GM19397 (cell line): ENCODE measurements around the gene TSSK6.
A peak's percentile ranks its signal among the peaks of the same experiment; 100 is the strongest.
"Not testable (repeated sequence)": the region's sequence is repeated elsewhere in the genome, so short reads cannot be mapped to it uniquely, and the experiment has no call there.

Source experiments
- ATAC-seq: cut with Tn5 transposase; IDR thresholded peaks from one replicate; pipeline ENCODE4 v1.9.1; 2021; ENCODE audit warnings: mild to moderate bottlenecking, moderate library complexity; ENCODE audit not compliant: unreplicated experiment

TSSK6 gene

DNA sequence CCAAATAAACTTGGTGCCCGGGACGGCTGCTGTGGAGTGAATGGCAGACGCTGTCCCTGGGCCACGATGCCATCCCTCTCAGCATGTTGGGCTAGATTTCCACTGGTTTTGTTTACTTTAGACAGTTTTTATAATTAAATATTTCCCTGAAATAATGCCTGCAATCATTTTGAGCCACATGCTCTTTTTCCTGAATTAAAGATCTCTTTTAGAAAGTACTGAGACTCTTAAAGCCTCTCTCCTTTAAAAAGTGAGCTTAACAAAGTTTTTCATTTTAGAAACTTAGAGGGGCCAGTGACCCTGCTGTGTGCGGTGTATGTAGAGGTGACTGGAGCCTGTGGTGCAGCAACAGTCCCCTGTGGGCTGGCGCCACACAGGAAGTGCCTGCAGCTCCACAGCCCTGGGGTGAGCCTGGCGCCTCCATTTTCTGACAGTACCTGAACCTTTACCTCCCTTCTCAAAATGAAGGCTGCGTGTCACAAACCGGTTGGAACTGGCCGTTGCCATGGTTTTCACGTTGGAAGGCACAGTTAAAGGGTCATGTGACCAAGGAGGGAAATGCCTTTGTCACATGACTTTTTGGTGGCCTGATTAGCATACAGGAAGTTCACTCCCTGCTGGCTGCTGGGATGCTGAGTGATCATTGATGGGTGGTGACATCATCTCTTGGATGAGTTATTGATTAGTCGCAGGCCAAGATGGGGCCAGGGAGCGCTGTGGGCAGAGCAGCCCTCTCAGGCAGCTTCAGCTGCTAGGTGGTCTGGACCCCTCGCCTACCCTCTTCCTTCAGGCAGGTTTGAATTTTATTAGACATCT is 26.3 kb downstream of the TSSK6 start:
- ATAC-seq = peak; percentile 60

DNA sequence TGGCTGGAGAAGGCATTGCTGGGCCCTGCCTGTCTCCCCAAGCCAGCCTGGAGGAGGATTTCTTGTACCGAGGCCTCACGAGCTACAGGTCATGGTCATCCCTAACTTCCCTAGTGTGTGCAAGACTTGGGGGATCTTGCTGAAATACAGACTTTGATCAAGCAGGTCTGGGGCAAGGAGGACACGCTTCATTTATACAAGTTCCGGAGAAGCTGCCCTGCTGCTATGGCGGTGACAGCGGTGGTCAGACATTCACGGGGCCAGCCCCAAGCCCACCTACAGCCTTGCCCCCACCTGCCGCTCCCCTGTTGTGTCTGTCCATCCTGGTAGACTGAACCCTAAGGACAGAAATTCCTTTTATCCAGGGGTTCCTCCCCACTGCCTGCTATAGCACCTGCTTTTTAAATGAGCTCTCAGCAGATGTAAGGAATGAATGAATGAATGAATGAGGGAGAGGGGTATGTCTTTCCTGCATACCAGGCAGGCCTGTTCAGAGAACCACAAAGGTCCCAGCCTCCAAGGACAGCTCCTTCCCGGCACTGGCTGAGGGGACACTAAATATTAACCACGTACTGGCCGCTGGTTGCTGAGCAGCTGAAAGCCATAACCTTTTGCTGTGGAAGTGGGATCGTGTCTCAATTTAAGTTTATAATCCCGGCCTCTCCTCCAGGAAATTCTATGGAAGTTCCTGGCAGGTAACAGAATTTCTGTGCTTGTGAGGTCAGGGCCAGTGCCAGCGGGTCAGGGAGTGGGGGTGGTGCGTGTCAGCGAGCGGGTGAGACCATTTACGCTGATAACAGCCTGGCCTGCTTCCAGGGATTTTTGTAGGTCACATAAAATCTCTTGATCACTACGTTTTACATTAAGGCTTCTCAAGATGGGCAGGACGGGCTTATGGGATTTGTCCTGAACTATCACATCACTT is 27.1 kb downstream of the TSSK6 start:
- no peak for ATAC-seq

DNA sequence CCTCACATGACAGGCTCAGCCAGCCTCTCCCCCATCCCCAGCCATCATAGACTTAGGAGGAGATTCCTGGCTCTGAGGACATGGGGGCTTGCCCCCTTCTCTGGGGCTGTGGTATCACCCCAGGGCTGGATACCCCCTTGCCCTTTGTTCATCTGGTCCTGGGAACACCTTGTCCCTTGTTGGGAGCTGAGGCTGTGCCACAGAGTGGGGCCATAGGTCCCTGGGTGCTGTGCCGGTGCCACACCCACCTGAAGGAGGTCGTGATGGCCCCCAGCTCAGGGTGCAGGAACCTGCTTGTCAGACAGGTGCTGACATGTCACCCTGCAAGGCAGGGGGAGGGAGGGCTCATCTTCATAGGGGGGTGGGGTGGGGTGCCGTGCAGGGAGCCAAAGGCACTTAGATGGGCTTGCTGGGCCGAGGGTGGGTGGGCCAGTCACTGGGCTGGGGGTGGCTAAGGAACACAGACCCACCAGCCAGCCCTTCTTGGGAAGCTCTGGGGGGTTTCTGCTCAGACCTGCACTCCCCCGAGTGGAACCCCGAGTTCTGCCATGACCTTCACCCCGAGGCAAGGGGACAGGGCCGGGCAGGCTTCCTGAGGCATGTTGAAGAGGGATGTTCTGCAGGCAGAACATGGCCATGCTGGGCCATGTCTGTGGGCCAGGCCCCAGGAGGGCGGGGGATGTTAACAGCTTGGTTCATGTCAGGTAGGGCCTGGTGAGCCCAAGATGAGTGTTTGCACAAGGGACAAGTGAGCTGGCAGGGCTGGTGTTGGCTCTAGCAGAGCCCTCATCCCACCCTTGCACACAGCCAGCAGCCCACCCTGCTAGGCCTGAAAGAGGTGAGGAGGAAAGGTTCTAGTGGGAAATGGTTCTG is 28.0 kb downstream of the TSSK6 start:
- no peak for ATAC-seq

DNA sequence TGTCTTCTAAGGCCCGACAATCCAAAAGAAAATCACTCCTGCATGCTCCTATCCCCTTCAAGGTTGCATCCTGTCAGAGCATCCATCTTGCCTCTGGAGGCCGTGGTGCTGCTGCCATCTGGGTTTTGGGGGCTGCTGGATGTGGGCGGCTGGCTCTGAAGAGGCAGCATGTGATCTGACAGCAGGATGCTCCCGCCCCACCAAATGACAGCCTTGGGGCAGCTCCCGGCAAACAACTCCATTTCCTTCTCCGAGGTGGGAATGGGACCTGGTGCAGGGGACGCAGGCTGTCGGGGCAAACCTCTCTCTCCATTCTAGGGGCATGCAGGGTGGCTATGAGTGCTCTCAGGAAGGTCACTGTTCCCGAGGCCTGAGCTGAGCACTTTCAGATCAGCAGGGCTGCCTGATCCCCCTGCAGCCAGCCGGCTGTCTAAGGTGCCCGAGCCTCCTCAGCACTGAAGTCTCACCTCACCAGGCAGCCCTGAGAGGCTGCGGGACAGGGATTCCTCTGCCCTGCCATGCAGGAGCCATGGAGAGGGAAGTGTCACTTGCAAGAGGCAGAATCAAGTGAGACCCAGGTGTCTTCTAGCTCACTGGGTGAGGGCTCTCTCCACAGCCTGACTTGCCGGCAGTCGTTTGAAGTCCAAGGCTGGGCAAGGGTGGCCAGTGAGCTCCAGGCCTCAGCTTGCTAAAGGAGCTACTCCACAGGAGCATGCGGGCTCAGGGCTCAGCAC is 28.8 kb downstream of the TSSK6 start:
- no peak for ATAC-seq

DNA sequence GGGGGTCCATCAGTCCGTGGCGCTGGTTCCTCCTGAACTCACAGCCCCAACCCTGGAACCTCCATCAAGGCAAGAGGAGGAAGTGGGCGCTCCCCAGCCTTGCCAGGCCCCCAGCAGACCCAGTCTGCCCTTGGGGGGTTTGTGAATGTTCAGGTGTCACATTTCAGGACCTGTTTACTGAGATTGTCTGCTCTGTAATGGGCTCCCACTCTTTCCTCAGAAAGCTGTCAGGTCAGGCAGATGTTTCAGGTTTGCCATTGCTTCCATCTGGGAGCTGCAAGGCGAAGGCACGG is 29.4 kb downstream of the TSSK6 start:
- no peak for ATAC-seq

DNA sequence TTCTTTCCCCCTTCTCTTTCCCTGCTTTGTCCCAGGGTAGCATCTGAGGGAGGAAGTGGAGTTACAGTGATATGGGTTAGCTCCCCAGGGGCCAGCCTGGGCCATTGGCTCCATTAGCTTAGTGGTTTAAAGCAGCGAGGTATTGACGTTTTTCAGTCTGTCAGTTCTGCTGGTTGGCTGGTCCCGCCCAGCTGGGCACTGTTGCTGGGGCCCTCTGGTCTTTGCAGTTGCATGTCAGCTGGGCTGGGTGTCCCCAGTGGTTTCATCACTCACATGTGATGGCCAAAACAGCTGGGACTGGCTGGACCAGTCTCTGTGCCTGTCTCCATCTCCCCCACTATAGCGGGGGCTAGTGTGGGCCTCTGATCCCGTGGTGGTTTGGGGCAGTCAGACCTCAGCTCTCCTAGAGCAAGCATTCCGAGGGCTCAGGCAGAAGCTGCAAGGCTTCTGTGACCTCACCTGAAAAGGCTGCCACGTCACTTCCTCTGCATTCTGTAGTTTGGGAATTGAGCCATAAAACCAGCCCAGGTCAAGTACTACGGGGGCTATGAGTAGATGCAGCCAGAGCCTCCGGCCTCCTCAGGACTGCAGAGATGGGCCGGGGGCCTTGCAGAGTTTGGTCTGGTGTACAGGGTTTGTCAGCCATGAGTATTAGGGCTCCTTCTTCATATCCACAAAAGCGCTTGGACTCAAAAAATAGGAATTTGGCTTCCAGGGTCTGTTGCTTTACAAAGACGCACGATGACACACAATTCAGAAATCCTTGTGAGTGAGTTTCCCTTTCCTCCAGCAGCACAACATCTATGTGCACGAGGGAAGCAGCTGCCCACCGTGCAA is 30.0 kb downstream of the TSSK6 start:
- no peak for ATAC-seq

DNA sequence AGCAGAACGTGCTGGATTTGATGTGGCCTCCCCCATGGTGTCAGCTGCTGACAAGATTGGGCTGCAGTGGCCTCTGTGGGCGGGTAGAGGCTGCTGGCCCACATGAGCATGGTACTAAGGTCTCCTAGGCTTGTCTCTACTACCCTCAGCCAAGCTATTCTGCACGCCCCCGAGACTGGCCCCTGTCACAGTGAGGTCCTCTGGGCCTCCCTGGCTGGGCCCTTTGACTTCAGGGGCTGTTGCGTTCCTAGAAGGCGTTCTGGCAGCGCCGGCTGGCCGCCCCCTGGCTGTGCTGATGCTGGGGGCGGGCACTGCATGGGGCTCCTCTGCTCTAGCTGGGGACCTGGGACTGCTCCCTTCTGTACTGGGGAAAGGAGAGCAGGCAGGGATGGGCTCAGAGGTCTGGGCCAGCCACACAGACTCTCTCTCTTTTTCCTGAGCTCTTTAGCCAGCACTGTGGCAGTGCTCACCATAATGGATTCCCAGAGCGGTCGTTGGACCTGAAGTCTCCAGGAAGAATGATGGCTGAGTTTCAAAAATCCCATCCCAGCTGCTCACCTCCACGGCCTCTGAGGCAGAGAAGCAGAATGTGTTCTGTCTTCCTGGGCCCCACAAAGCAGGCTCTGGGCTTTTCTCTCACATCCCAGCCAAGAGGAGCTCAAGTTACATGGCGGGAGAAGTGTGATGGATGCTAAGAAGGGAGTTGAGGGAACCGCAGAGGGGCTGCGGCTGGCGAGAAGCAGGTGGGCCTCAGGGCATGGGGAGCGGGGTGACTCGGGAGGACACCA is 32.3 kb downstream of the TSSK6 start:
- ATAC-seq = no peak

DNA sequence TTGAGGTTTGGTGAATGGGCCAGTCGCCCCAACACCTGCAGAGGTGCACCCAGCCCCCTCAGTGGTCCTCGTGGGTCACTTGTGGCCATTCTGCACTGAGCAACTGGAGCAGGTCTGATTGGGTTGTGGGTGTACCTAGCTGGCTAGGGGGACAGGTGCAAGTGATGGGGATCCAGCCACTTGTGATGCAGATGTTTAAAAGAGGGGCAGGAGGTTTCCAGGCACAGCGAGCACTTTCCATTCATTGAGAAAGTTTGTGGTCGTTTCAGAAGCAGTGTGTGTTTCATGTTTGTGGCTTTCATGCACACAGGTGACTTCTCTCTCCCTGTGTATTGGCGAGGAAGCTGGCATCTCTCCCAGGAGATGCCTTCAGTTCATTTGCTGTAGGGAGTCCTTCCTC is 34.7 kb downstream of the TSSK6 start:
- ATAC-seq = no peak

DNA sequence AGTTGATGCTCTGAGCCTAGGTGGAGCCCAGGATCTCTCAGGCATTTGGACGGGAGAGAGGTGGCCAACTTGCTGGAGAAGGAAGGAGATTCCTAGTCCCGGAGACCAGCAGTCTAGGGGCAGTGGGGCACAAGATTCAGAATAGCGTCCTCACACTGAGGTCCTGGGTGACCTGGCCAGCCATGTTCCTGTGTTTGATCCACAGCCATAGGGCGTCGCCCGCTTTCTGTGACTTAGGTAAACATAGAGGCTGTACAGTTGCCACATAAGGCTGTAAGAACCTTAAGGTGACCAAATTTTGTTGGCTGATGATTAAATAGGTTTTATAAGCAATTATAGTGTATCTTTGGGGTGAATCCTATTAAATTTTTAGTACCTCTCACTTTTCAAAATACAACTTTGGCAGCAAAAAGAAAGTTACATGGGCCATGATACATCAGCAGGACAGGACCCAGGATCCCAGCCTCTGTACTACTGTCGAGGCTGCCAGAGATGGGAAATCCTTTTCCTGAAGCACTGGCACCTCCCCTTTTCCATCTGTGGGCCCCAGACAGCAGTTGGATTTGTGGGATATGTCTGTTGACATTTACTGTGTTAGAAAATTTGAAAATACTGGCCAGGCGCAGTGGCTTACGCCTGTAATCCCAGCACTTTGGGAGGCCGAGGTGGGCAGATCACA is 37.5 kb downstream of the TSSK6 start:
- ATAC-seq = no peak

DNA sequence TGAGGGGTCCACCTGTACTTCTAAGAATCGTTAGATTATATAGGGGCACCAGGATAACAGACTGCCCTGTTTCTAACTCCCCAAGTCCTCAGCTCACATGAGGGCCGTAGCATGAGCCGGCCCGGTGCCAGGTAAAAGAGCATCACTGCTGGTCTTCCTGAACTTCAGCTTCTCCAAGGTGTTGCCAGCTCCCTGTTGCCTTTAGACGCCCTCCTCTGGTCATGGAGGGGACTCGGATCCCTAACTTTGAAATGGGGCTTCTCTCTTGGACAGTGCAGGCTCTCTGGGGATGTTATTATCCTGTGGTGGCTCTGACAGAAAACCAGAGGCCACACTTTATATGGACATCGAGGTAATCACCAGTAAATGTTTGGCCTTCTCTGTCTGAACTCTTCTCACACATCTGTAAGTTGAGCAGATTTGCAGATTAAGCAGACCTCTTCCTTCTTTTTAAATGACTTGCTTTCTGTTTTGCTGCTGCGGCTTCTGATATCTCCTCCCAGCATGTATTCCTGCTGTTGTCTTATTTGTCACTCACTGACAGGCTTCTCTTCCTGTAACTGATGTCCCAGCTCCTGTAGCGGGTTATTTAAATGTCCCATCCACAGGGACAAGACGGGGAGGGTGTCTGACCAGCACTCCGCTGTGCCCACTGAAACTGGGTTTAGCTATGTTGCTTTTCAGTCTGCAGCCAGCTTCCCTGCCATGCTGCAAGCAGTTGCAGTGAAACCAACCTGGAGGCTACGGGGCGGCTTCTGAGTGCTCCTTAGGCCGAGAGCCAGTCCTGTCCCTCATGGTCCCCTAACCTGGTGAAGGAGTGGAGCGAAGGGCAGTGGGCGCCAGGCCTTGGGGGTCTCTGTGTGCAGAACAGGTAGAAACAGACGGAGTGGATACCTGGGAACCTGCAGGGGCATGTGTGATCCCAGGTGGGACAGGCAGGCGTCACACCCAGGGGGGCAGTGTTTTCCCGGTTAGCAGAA is 39.2 kb downstream of the TSSK6 start:
- ATAC-seq = no peak

DNA sequence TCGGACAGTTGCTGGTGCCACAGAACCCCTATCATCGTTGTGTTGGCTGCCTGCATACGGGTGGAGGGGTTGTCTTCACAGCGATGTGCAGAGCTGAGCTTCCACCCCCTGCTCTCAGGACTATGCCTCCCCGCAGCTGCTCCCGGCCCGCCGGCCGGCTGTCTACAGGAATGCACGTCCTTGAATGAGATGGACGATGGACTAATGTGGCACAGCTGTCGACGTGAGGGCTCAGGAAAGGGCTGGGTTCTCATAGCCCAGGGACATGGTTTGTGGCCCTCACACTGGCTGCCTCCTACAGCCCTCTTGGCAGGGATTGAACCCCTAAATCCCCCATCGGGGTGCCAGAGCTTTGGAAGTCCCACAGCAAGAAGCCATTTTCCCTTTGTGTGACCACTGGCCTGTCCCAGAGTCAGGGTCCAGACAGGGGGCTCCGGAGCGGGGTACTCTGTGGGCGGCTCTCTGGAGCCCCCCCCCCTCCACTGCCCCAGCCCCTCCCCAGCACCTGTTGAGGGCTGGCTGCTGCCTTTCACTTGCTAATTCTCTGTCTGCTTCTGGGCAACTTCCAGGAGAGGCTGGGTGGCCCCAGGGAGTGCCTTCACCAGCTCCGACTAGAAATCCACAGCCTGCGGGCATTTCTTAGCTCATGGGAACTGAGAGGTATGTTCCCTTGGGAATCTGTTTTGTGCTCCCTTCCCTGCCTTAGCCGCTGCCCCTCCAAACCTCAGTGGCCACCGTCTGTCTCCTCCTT is 40.2 kb downstream of the TSSK6 start:
- ATAC-seq = no peak

DNA sequence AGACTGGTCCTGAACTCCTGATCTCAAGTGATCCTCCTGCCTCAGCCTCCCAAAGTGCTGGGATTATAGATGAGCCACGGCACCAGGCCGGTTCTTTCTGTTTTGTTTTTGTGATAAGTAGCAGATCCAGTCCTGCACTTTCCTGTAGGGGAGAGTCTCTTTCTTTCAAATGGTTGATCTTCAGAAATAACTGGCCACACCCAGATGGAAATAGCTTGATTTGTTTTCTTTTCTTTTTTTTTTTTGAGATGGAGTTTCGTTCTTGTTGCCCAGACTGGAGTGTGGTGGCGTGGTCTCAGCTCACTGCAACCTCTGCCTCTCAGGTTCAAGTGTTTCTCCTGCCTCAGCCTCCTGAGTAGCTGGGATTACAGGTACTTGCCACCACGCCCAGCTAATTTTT is 43.2 kb downstream of the TSSK6 start:
- ATAC-seq = not testable (repeated sequence)

DNA sequence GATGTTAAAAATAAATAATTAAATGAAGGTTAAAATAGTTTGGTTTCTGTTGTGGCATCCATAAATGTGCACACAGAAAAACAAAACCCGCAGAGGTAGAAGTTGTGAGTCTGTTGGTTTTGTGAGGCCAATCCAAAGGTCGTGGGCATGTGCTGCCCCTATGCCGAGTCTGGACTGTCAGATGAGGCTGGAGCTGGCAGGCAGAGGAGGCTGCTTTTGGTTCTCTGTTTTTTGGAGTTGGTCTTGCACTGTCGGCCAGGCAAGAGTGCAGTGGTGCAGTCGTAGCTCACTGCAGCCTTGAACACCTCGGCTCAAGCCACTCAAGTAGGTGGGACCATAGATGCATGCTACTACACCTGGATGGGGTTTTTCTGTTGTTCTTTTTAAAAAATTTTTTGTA is 43.7 kb downstream of the TSSK6 start:
- ATAC-seq = no peak

DNA sequence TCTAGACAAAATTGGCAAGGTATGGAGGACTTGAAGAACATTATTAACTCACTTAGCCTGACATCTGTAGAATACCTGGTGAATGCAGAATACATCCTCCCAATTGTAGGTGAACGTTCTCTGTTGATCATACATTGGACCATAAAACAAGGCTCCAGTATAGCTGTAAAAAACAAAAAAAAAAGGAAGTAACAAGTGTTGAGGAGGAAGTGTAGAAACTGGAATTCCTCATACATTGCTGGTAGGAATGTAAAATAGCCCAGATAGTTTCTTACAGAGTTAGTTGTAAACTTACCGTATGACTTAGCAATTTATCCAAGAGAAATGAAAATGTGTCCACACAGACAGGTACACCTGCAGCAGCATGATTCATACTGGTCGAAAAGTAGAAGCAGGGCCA is 44.8 kb downstream of the TSSK6 start:
- no peak for ATAC-seq

DNA sequence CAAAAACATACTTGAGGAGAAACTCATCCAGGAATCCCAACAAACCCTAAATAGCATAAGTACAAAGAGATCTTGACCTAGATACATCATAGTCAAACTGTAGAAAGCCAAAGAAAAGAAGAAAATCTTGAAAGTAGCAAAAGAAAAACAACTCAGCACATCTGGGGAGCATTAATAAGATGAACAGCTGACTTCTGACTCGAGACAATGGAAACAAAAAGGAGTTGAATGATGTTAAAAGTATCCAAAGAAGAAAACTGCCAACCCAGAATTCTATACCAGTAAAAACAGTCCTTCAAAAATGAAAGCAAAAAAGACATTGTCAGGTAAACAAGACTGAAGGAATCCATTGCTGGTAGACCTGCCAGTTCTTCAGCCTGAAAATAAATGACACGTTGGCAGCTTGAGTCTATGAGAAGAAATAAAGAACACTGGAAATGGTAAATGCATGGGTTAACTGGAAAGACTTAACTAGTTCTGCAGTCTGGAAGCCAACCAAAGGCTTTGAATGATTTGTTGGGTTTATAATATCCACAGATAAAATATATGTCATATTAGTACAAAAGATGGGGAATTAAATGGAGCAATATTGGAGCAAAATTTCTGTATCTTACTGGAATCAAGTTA is 46.8 kb downstream of the TSSK6 start:
- ATAC-seq = no peak

DNA sequence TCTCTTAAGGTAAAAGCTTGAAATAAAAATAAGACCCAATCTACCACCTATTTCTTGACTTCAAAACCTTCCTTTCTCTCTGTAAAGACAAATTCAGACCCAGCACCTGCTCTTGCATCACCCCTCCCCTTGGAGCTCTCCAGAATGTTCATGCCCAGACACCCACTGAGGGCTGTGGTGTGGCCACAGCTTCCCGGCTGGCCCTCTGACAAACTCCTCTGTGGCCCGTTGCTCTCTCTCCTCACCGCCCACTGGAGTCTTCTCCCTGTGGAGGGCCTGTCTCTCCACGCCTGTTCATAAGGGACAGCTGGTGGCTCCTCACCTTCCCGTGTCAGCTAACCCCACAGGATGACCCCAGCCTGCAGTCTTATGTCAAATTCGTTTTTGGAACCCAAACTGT is 49.1 kb downstream of the TSSK6 start:
- ATAC-seq = no peak
